ENCODE results near the gene PC.
"Not testable (repeated sequence)": the region's sequence is repeated elsewhere in the genome, so short reads cannot be mapped to it uniquely, and the experiment has no call there.

The PC gene, protein sequence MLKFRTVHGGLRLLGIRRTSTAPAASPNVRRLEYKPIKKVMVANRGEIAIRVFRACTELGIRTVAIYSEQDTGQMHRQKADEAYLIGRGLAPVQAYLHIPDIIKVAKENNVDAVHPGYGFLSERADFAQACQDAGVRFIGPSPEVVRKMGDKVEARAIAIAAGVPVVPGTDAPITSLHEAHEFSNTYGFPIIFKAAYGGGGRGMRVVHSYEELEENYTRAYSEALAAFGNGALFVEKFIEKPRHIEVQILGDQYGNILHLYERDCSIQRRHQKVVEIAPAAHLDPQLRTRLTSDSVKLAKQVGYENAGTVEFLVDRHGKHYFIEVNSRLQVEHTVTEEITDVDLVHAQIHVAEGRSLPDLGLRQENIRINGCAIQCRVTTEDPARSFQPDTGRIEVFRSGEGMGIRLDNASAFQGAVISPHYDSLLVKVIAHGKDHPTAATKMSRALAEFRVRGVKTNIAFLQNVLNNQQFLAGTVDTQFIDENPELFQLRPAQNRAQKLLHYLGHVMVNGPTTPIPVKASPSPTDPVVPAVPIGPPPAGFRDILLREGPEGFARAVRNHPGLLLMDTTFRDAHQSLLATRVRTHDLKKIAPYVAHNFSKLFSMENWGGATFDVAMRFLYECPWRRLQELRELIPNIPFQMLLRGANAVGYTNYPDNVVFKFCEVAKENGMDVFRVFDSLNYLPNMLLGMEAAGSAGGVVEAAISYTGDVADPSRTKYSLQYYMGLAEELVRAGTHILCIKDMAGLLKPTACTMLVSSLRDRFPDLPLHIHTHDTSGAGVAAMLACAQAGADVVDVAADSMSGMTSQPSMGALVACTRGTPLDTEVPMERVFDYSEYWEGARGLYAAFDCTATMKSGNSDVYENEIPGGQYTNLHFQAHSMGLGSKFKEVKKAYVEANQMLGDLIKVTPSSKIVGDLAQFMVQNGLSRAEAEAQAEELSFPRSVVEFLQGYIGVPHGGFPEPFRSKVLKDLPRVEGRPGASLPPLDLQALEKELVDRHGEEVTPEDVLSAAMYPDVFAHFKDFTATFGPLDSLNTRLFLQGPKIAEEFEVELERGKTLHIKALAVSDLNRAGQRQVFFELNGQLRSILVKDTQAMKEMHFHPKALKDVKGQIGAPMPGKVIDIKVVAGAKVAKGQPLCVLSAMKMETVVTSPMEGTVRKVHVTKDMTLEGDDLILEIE

DNA sequence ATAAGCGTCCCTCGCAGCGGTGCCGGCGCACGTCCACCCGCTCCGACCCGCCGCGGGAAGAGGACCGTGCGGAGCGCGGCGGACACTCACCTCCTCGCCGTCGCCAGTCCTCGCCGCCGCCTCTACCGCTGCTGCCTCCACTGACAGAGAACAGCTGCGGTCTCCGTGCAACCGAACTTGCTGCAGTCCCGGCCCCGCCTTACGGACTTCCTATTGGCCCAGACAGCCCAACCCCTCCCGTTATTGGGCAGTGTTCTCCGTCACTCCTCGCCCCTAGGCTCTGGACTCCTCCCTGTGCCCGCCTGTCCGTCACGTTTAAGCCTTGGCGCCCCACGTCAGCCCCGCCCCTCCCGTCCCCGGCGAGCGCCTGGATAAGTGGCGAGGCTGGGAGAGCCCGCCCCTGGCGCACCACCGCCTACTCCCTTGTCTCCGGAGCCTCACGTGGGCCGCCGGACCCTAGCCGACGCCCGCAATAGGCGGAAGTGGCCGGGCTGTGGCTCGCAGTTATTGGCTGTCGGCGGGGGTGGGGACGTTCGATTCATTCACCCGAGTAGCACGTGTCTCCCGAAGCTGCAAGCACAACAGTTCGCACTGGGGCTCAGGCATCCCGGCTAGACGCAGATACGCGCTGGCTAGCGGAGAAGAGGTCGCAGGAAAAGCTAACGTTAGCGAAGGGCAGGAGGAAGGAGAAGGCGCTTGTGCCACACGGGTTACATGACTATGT is at the start of gene PC:
Gene PC, minus strand, starts transcription at position 152 of the 724 bp plus-strand sequence. CDS start 86,224 bp downstream, outside the sequence.
- peak; percentile 98 for DNase-seq

DNA sequence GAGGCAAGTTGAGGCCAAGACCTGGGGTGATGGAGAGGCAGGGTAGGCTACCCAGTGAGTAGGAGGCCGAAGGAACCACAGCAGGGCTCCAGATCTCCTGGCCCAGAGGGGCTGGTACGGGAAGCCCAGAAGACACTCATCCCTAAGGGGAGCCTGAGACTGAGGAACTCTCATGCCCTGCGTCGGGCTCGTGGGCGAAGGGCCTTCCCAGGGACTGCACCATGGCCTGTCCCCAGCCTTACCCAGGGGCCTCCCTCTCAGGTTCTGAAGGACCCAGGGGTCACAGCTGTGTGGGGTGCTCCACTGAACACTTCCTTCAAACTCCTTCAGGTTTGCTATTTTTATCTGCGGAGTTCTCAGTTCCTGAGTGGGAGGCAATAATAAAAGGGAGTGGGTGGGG is 48.9 kb upstream of the PC start:
- no peak for DNase-seq

DNA sequence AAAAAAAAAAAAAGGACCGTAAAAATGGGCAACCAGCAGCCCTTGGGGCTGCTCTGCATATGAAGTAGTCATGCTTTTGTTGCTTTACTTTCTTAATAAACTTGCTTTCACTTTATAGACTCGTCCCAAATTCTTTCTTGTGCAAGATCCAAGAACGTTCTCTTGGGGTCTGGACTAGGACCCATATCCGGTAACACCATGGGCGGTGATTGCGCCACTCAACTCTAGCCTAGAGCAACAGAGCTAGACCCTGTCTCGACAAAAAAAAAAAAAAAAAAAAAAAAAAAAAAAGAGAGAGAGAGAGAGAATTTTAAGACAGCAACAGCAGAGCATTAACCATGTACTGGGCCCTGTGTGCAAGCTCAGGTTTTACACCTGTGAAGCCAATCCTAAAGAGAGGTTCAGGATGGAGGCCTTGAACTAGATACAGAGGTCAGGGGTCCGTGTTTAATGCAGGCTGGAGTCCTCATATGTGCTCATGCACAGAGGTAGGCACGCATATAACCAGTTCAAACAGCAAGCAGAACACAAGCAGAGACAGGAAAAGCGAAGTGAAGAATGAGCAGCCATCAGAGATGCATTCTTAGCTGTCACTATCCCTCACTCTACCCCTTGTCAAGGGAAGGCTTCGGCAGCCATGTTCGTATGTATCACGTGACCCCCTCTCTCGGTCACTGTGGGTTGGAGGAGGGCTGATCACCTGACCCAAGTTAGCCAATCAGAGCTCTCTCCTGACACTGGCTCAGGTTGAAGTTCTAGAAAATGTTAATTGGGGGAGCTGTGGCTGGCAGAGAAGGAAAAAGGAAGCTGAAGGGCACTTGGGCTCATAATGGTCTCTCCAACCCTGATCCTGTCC is 48.1 kb upstream of the PC start:
- no peak for DNase-seq

DNA sequence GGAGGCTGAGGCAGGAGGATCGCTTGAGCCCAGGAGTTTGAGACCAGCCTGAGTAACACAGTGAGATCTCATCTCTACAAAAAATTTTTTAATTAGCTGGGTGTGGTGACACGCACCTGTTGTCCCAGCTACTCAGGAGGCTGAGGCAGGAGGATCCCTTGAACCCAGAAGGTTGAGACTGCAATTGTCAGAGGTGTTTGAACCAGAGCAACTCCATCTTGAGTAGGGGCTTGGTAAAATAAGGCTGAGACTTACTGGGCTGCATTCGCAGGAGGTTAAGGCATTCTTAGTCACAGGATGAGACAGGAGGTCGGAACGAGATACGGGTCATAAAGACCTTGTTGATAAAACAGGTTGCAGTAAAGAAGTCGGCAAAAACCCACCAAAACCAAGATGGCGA is 47.0 kb upstream of the PC start:
- DNase-seq: not testable (repeated sequence)

DNA sequence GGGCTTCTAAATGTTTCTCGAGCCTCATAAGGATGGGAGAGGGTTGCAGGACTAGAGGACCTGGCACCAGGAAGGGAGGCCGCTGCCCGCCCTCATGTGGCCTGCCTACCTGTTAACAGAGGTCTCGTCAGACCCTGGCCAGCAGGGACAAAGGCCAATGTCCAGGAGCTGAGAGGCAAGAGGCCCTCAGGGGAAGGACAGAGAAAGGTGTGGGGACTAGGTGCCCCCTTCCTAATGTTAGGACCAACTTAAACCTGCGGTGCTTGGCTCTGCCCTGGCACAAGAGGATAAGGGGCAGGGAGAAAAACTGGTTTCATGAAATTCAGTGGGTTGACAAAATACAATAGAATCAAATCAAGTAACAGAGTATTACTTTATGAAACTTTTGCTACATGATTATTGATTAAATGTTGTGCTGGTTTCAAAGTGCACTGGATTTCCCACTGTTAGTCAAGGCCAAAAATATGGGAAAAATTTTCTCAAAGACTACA is 44.8 kb upstream of the PC start:
- DNase-seq: no peak

DNA sequence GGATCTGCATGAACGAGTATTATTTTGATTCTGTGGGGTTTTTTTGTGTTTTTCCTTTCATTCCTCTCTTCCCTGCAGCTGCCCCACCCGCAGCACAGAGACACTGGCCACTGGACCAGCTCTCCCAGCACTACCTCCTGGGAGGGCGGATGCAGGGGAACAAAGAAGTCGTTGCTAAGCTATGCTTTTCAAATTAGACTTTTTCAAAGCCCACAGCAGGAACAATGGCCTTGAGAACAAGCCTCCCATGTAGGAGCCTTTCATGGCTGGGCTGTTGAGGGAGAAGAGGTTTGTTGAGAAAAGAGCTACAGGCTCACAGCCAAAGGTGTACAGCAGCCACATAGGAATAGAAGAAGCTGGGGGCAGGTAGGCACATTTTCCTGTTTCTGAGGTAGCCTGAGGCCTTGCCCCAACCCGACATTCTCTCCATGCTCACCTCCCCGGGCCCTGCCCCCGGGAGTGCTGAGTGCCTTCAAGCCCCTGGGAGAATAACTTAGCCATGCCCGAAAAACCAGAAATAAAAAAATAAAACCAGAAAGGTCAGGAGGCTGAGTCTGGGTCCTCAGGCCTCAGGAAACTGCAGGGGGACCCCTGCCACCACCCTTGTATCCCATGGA is 44.2 kb upstream of the PC start:
- DNase-seq: no peak

DNA sequence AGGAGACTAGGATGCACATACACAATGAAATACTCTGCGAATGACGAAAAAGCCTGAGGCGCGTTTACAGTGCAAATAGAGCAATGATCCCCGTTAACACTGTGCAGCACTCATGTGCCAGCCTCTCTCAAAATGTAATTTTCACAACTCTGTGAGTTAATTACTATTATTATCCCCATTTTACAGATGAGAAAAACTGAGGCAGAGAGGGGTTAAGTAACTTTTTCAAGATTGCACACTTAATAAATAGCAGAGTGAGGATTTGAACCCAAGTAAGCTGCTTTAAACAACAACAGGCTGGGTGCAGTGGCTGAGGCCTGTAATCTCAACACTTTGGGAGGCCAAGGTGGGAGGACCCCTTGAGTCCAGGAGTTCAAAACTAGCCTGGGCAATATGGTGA is 43.1 kb upstream of the PC start:
- no peak for DNase-seq

DNA sequence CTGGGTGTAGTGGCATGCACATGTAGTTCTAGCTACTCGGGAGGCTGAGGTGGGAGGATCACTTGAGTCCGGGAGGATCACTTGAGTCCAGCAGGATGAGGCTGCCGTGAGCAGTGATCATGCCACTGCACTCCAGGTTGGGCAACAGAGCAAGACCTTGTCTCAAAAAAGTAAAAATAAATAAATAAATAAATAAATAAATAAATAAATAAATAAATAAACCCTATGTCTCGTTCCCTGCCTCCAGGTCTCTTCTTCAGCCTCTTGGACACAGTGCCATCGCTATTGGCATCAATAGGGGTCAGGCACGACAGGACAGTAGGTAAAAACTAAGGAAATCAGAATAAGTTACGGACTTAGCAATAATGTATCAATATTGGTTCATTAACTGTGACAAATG is 41.4 kb upstream of the PC start:
- no peak for DNase-seq

DNA sequence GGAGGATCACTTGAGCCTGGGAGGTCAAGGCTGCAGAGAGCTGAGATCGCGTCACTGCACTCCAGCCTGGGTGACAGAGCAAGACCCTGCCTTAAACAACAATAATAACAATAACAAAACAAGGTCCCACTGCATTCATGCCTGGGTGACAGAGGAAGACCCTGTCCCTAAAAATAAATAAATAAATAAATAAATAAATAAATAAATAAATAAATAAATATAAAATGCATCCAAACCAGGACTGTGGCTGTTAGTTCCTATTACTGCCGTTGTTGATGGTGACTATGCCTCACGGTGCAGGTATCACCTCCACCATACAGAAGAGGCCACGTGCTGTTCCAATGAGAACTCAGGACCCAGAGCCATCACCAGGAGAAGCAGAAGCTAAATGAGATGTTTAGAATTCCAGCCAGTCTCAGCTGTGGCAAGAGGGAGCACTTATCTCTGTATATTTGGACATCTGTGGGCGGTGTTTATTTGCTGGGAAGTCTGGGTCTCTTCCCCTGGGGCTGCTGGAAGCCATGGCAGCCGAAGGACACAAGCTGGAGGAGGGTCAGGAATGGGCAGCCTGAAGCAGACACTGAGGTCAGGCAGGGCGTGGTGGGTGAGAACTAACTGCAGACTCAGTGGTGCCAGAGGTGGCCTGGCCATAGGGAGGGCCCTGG is 38.6 kb upstream of the PC start:
- DNase-seq: no peak

DNA sequence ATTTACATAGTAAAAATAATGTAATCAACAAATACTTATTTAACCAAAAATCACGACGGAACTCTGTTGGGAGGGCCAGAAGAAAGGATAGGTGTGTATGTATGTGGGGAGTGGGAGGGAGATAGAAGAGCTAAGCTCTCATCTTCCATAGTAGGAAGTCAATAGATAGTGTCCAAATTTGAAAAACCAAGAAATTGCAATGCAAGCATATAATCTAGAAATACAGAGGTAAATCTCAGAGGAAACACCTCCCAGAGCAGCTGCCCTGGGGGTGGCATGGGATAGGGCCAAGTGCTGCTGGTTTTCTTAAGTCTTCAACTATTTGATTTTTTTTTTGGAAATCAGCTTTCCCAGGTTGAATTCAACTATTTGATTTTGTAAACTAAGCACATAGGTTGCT is 33.9 kb upstream of the PC start:
- no peak for DNase-seq

DNA sequence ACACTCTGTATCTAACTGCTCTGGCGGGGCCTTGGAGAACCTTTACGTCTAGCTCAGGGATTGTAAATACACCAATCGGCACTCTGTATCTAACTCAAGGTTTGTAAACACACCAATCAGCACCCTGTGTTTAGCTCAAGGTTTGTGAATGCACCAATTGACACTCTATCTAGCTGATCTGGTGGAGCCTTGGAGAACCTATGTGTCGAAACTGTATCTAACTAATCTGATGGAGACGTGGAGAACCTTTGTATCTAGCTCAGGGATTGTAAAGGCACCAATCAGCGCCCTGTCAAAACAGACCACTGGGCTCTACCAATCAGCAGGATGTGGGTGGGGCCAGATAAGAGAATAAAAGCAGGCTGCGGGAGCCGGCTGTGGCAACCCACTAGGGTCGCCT is 31.2 kb upstream of the PC start:
- DNase-seq: not testable (repeated sequence)

DNA sequence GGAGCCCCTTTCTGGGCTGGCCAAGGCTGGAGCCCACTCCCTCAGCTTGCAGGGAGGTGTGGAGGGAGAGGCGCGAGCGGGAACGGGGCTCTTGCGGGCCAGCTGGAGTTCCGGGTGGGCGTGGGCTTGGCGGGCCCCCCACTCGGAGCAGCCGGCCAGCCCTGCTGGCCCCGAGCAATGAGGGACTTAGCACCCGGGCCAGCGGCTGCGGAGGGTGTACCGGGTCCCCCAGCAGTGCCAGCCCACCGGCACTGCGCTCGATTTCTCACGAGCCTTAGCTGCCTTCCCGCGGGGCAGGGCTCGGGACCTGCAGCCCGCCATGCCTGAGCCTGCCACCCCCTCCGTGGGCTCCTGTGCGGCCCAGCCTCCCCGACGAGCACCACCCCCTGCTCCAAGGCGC is 30.6 kb upstream of the PC start:
- not testable (repeated sequence) for DNase-seq

DNA sequence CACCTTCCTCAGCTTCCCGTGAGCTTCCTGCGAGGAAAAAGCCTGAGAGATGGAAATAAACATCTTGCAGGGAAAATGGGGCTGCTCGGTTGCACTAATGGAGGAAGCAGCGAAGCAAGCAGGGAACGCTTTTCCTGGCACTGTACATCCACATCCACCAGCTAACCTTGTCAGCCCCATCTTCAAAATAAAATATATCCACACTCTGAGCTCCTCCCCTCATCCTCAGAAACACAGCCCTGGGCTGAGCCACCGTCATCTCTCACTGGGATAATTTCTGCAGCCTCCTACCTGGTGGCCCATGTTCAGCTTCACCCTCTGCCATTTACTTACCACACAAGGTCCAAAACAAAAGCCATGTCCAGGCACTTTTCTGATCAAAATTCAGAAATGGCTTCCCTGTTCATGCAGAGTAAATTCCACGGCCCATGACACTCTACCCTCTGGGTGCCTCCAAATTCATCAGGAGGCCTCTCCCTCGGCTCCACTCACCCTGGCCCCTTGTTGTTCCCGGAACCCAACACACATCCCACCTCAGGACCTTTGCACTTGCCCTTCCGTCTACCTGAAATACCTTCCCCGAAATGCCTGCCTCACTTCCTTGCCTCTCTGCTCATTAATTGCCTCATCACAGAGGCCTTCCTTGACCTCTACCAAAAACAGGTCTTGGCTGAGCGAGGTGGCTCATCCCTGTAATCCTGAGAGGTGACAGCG is 29.9 kb upstream of the PC start:
- no peak for DNase-seq

DNA sequence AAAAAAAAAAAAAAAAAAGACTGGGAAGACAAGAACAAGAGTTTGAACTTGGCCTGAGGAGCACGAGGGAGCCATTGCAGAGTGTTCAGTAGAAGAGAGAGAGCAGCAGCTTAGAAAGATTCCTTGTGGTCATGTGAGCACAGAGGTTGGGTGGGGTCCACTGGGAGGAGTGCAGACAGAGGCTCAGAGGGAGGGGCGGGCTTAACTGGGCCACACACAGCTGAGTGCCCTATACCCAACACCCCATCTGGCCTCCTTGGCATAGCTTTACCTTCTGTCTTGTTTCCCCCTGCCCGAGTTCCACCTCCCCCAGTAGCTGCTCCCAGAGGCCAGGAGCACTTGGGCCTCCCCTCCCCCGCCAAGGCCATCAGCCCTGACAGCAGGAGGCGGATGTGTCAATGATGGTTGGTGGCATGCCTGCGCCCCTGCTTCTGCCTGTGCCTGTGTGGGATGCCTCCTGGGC is 29.0 kb upstream of the PC start:
- no peak for DNase-seq

DNA sequence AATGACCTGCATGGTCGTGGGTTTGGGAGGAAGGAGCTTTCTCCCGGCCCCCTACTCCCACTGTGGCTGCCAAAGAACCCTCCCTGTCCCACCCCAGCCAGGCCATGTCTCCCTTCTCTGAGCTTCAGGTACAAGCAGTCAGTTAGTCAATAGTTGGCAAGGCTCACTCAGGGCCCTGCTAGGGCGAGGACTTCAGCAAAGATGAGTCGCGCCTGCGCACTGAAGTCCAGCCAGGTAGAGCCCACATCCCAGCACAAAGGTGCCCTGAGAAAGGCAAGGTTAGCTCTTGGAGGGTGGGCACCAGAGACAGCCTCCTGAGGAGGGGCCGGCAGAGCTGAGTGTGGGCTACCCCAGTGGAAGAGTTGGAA is 28.0 kb upstream of the PC start:
- no peak for DNase-seq

DNA sequence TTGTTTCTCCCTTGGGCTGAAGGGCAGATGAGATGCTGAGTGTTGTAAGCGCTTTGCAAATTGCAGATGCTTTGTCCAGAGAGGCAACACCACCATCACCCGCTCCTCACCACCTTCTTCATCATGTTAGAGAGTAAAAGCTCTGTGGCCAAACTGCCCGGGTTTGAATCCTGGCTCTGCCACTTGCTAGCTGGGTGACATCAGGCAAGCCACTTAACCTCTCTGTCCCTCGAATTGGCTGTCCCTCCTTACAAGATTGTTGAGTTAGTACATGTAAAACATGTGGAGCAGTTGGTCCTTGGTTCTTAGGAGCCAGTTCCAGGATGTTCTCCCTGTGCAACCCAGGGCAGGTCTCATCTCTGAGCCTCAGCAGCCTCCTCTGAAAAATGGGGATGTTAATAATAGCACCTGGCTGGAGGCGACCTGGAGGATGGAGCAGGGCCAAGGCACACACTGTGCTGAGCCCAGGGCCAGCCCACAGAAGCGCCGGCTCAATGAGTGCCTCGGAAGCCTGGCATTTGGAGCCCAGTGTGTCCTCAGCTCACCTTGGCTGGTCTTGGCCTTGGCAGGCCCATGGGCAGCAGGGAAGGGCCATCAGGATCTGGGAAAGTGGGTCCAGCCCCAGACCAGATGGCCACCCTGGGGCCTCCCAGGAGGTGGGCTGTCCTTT is 27.5 kb upstream of the PC start:
- no peak for DNase-seq

DNA sequence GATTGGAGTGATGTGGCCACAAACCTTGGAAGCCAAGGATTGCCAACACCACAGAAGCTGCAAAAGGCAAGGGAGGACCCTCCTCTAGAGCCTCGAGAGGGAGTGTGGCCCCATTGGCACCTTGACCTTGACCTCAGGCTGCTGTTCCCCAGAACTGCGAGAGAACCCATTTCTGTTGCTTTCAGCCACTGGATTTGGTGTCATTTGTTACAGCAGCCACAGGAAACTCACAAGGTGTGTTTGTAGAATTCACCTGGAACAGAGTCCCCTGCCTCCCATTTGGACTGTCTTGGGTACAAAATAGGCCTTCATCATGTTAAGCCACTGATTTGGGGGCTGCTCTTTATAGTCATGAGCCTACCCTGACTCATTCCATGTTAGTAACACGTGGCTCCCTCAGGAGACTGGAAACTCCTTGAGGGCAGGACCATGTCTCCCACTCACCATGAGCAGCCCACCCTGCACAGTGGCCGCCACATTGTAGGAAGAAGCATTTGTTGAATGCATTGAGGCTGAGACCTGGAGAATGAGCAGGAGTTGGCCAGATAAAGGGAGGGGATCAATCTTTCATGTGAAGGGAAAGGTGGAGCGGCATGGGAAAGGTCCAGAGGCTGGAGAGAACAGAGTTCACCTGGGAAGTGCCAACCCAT is 25.2 kb upstream of the PC start:
- no peak for DNase-seq

DNA sequence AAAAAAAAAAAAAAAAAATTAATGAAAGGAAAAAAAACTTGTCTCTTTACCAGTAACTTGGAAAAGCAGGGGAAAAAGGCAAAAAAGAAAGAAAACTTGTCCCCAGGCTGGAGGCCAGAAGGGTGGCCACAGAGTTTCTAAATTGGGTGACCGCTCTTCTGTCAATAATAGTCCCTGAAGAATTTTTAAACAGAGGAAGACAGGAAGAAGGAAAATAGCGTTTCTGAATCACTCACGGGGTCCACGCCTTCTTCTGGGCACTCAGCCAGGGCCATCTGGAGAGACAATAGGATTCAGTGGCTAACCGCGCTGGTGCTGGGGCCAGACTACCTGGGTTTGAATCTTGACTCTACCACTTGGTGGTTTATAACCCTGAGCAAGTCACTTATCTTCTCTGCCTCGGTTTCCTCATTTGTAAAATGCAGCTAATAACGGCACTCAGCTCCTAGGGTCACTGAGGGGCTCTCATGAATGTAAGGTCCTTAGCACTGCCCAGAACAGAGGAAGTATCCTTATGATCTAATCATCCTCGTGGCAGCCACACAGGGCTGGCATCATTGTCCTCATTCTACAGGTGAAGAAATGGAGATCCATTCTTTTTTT is 23.9 kb upstream of the PC start:
- DNase-seq: peak; percentile 62

Data from GF-D8 (cell line).